Measurements from ENCODE around the gene RCAN3.

The RCAN3 gene

GRCh38 chr1:24586119-24586518 lies 83.5 kb downstream of the RCAN3 start:
- no peaks in the 10 kb centered on the region for H3K9me3 Mint-ChIP-seq
- no peak overlapping the region for H3K27ac Mint-ChIP-seq
- no peaks in the 10 kb centered on the region for H3K36me3 Mint-ChIP-seq (ENCODE audit: low read depth)
- H3K27me3 Mint-ChIP-seq: no peaks in the 10 kb centered on the region
- peaks cover 7% of the 10 kb centered on the region for H3K4me1 Mint-ChIP-seq (ENCODE audit: low read depth)
- no peak overlapping the region for H3K4me3 Mint-ChIP-seq
- DNase-seq: no peak

- H3K36me3 Mint-ChIP-seq (ENCODE audit: low read depth): no peaks in the 10 kb centered on the region
- H3K9me3 Mint-ChIP-seq: no peaks in the 10 kb centered on the region
- H3K4me1 Mint-ChIP-seq (ENCODE audit: low read depth): peaks cover 7% of the 10 kb centered on the region
- peak overlapping the region; percentile 61 for H3K27ac Mint-ChIP-seq
- no peak overlapping the region for H3K4me3 Mint-ChIP-seq
- H3K27me3 Mint-ChIP-seq: no peaks in the 10 kb centered on the region
- DNase-seq: no peak
Measured at GRCh38 chr1:24586970-24587820, 84.6 kb downstream of the RCAN3 start.

GRCh38 chr1:24588573-24588972 lies 85.9 kb downstream of the RCAN3 start:
- Mint-ChIP-seq H3K36me3 (ENCODE audit: low read depth) (no peaks in the 10 kb centered on the region), H3K4me3 (no peak overlapping the region), H3K27ac (no peak overlapping the region), H3K4me1 (ENCODE audit: low read depth) (peaks cover 7% of the 10 kb centered on the region), H3K9me3 (no peaks in the 10 kb centered on the region), H3K27me3 (no peaks in the 10 kb centered on the region)
- no peak for DNase-seq

- Mint-ChIP-seq H3K9me3 (no peaks in the 10 kb centered on the region), H3K4me1 (ENCODE audit: low read depth) (peaks cover 7% of the 10 kb centered on the region), H3K36me3 (ENCODE audit: low read depth) (no peaks in the 10 kb centered on the region), H3K27me3 (peaks cover 1% of the 10 kb centered on the region), H3K4me3 (no peak overlapping the region), H3K27ac (no peak overlapping the region)
- DNase-seq: no peak
Measured at GRCh38 chr1:24589200-24589599, 86.6 kb downstream of the RCAN3 start.
